ENCODE data around the gene MVB12B.
"Not testable (repeated sequence)": the region's sequence is repeated elsewhere in the genome, so short reads cannot be mapped to it uniquely, and the experiment has no call there.

Gene MVB12B

GRCh38 chr9:126326228-126327005 is at the start of gene MVB12B:
MVB12B (plus strand) TSS chr9:126326829; CDS start chr9:126326930, 101 bp downstream.
- DNase-seq (ENCODE audit: extremely low spot score, insufficient read length, low read depth) = peak; percentile 30

DNA sequence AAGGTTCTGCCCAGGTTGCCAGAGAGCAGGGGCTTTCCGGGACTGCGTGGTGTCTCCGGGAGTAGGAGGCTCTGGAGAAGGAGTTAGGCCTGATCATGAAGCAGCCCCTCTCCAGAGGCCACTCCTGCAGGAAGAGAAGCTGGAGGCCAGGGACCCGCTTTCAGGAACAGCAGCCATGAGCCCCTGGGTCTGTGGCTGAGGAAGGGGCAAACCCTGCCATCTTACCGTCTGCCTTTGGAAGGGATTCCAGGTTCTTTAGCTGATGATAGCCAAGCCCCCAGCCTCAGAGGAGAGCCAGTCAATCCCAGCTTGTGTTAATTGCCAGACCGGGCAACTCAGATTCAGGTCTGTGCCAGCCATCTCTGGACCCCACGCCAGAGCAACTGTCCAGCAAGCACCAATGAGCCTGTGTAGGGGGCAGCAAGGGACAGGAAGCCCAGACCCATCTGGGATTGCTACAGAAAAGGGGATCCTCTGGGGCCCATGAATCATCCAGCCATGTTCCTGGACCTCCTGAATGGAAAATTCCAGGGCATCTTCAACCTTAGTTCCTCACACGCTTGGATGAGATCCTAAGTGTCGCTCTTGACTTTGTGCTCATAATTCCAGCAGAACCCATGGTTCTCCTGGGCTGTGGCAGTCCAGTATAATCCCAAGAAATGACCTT is 42.7 kb upstream of the MVB12B start:
- no peak for FAIRE-seq

More at GRCh38 chr9:126326228-126327005, at the start of gene MVB12B:
- FAIRE-seq = no peak

GRCh38 chr9:126285652-126286051 is 41.0 kb upstream of the MVB12B start:
- not testable (repeated sequence) for DNase-seq (ENCODE audit: extremely low spot score, insufficient read length, low read depth); FAIRE-seq

More for the DNA sequence above, 42.7 kb upstream of the MVB12B start:
- no peak for DNase-seq (ENCODE audit: extremely low spot score, insufficient read length, low read depth)

- no peak for FAIRE-seq
- no peak for DNase-seq (ENCODE audit: extremely low spot score, insufficient read length, low read depth)
These were observed 39.3 kb upstream of the MVB12B start for GRCh38 chr9:126287166-126287866.

- DNase-seq (ENCODE audit: extremely low spot score, insufficient read length, low read depth) (no peak), FAIRE-seq (no peak)
These were observed 35.8 kb upstream of the MVB12B start for GRCh38 chr9:126290871-126291270.

- no peak for FAIRE-seq
These were observed 34.7 kb upstream of the MVB12B start for GRCh38 chr9:126291925-126292324.

DNA sequence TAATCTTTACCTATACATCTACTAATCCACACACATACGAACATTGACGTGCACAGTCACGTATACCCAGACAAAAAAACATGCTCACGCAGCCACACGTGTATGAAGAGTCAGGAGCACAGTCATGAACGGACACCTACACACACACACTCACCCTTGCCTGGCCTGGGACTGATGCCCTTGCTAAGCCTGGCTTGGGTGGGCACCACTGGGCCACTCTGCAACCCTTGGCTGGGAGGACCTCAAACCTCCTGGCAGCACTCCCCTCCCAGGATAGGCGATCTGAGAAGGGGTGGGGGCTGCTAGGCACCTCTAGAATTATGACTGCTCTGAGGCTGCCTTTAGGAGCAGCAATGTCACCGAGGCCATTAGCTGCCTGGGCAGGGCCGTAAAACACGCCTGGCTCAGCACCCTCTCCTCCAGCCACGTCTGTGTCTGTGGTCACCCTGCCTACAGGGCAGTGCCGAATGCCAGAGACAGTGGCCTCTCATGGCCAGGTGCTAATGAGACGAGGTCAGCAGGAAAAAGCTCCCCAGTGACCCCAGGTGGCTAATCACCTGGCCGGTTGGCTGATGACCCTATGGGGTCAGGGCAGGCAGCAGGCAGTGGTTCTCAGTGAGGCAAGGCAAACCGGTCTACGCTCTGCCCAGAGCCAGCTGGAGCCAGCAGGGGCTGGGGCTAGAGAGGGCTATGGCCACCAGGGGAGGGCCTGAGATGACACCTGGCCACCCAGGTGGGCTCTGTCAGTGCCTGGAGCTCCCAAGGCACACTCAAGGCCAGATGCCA is 33.7 kb upstream of the MVB12B start:
- DNase-seq (ENCODE audit: extremely low spot score, insufficient read length, low read depth) = no peak
- no peak for FAIRE-seq

More at GRCh38 chr9:126291925-126292324, 34.7 kb upstream of the MVB12B start:
- DNase-seq (ENCODE audit: extremely low spot score, insufficient read length, low read depth) = no peak

- no peak for FAIRE-seq
- DNase-seq (ENCODE audit: extremely low spot score, insufficient read length, low read depth) = no peak
These were observed 33.1 kb upstream of the MVB12B start for GRCh38 chr9:126293522-126293889.

DNA sequence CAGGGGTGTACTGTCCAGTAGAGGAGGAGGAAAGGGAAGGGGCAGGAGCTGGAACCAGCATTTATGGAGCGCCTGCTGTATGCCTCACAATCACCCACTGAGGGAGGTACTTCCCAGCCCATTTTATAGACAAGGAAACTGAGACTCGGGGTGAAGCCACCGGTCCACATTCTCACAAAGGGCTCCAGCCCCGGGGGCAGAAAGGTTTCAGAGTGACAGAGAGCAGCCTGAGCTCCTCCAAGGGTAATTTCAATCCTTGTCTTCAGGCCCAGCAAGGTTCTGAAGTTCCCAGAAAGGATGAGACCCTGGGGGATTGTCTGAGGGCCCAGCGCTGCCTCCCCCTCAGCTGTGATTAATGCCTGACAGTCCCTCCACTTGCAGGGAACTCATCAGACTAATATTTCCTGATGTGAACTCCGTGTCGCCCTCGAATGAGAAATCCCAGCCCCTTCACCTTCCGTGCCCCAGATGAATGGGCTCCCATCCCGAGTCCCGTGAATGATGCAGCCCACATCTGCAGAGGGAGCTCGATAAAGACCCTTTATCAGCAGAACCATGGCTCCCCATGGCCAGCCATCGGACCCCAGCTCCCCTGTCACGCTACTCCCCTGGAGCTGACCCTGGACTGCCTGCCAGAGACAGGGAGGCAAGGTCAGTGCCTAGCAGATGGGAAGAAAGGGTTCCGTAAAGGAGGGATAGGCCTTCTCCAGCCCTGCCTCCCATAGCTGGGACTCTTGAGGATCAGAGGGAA is 32.1 kb upstream of the MVB12B start:
- FAIRE-seq (no peak), DNase-seq (ENCODE audit: extremely low spot score, insufficient read length, low read depth) (no peak)

GRCh38 chr9:126295082-126295477 is 31.5 kb upstream of the MVB12B start:
- FAIRE-seq (no peak), DNase-seq (ENCODE audit: extremely low spot score, insufficient read length, low read depth) (no peak)

- FAIRE-seq (no peak), DNase-seq (ENCODE audit: extremely low spot score, insufficient read length, low read depth) (no peak)
These were observed 31.1 kb upstream of the MVB12B start for GRCh38 chr9:126295516-126295915.

DNA sequence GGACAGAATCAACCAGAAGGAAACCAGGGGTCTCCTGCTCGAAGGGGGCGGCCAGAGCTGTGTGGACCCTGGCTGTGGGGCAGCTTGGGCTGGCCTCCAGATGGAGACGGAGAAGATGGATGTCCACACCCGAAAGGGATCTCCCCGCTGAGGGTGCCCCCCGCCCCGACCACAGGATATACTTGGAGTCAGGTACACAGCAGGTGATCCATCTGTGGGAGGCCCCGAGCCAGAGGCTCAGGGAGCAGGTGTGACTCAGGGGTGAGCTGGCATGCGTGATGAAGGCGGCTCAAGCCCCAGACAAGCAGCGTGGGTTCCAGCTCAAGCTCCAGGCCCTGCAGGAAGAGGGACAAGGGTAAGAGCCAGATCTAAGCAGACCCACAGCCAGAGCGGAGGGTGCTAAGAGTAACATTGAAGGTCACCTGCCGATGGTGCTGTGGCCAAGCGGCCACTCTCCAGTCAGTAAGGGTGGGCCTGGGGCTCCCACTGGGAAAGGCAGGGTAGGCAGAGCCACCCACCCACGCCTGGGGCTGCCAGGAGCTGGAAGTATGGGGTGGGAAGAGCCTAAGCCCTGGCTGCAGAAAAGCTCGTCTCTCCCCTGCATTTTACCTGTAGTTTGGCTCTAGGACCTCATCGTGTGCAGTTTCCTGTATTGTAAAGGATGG is 30.6 kb upstream of the MVB12B start:
- FAIRE-seq (no peak), DNase-seq (ENCODE audit: extremely low spot score, insufficient read length, low read depth) (no peak)

DNA sequence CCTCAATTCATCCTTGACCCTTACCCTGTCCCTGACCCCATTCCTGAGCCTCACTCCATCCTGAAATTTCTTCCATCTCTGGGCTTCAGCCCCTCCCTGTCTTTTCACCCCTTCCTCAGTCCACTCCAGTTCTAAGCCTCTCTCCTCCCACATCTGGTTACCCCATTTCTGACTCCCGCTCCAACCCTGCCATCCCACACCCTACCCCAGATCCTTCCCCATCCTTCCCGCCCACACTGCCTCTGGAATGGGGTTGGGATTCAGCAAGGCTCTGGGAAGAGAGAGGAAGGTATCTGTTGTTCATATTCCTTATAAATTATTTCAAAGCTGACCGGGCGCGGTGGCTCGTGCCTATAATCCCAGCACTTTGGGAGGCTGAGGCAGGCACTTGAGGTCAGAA is 29.9 kb upstream of the MVB12B start:
- FAIRE-seq (no peak), DNase-seq (ENCODE audit: extremely low spot score, insufficient read length, low read depth) (no peak)

- no peak for FAIRE-seq
- no peak for DNase-seq (ENCODE audit: extremely low spot score, insufficient read length, low read depth)
These were observed 29.0 kb upstream of the MVB12B start for GRCh38 chr9:126297661-126298060.

DNA sequence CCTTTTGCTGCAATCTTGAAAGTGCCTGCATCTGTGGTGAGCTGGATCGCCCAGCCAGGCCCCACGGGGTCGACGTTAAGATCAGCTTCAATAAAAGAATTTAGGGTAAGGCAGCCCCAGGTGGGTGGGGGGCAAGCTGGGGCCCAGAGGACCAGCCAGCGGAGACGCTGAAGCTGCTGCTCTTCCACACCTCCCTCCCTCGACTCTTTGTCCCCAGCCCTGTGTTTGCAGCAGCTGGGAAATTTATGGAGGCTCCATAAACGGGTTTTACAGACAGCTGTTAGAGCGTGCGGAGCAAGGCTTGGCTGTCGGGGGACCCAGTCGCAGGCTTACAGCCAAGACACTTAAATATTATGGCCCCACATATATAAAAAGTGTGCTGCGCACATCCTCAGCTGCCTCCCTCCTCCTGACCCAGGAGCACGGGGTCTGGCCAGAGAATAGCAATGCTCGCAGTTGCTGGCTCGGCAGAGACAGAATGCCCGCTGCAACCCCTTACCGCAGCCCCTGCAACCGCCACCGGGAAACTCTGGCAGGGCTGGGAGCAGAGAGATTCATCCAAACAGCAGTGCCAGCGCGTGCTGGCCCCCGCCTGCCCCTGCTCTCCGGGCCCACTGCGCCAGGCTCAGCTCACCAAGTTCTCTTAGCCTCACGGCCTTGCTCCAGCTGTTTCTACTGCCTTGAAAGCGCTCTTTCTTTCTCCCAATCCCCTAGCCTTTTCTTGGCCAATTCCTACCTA is 28.4 kb upstream of the MVB12B start:
- DNase-seq (ENCODE audit: extremely low spot score, insufficient read length, low read depth) (no peak), FAIRE-seq (no peak)

DNA sequence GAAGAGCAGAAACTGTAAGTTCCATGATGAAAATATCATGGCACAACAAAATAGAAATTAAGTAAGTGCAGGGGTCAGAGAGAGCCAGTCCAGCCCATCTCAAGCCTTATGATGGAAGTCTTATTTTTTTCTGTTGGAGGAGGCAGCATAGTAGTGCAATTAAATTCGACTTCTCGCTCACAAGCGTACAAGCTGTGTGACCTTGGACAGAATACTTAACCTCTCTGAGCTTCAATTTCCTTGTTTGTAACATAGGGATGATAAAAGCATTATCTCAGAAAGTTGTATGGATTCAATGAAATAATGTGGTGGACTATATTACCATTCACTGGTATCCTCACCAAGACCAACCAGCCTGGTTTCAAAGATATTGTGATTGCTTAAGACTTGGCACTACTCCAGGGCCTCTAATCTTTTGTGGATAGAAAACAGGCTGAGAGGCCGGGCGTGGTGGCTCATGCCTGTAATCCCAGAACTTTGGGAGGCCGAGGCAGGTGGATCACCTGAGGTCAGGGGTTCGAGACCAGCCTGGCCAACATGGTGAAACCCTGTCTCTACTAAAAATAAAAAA is 26.8 kb upstream of the MVB12B start:
- FAIRE-seq (no peak), DNase-seq (ENCODE audit: extremely low spot score, insufficient read length, low read depth) (no peak)

DNA sequence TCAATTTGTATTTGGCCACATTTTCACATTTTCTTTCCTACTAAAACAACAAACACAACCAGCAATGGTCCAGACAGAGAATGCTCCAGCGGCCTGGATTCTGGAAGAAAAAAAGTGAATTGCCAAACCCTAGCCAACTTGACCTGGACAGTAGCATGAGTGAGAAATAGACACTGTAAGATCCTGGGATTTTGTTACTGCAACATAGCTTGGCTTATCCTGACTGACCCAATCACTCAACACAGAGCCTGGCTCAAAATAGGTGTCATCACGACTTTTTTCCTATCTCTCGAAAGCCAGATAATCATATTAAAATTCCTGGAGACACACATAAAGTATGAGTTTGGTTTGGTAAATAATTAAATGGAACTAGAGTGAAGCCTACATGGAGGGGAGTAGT is 25.4 kb upstream of the MVB12B start:
- DNase-seq (ENCODE audit: extremely low spot score, insufficient read length, low read depth) (no peak), FAIRE-seq (no peak)
